HG02588 (cell line): ENCODE results near the gene ZNF775.
A peak's percentile ranks its signal among the peaks of the same experiment; 100 is the strongest.

Experiments
- ATAC-seq: cut with Tn5 transposase; IDR thresholded peaks from one replicate; pipeline ENCODE4 v1.9.1; 2021; ENCODE audit warnings: mild to moderate bottlenecking, moderate library complexity; ENCODE audit not compliant: unreplicated experiment

The ZNF775 gene

GRCh38 chr7:150345012-150345411, 34.1 kb upstream of the ZNF775 start:
- ATAC-seq = no peak

GRCh38 chr7:150346922-150347321, 32.2 kb upstream of the ZNF775 start:
- no peak for ATAC-seq

DNA sequence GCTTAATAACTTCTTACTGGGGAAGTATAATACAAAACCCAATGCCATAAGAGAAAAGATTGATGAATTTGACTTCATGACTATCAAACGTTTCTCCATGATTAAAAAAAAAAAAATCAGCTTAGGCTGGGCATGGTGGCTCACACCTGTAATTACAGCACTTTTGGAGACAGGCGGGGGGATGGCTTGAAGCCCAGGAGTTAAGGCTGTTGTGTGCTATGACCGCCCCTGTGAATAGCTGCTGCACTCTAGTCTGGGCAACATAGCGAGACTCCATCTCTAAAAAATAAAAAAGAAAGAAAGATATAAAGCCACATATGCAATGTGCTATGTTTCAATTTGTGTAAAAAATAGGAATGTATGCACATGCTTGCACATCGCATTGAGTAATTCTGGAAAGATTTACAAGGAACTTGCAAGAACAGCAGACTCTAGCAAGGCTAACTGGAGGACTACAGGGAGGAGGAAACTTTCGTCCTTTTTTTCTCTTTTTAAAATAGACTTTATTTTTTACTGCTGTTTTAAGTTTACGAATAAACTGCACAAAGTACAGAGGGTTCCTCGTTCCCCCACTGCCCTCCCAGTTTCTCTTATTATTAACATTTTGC, 27.4 kb upstream of the ZNF775 start:
- no peak for ATAC-seq

GRCh38 chr7:150355666-150356059, 23.5 kb upstream of the ZNF775 start:
- ATAC-seq = no peak

GRCh38 chr7:150356265-150356897, 22.7 kb upstream of the ZNF775 start:
- no peak for ATAC-seq

DNA sequence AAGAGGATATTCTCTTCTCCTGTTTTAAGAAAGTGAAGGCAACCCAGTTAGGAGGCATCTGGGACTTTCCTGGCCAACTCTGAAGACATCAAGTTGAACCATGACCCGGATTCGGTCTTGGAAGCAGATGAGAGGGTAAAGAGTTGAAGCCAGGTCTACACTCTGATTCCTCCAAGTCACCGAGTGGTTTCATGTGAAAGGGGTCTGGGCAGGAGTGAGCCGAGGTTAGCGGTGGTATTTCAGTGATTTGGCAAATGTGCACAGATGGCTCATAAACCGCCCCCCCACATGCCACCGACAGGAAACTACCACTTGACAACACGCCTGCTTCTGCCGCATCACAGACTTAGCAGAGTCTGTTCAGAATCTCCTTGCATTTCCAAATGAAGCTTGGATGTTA, 21.9 kb upstream of the ZNF775 start:
- ATAC-seq = peak; percentile 55

DNA sequence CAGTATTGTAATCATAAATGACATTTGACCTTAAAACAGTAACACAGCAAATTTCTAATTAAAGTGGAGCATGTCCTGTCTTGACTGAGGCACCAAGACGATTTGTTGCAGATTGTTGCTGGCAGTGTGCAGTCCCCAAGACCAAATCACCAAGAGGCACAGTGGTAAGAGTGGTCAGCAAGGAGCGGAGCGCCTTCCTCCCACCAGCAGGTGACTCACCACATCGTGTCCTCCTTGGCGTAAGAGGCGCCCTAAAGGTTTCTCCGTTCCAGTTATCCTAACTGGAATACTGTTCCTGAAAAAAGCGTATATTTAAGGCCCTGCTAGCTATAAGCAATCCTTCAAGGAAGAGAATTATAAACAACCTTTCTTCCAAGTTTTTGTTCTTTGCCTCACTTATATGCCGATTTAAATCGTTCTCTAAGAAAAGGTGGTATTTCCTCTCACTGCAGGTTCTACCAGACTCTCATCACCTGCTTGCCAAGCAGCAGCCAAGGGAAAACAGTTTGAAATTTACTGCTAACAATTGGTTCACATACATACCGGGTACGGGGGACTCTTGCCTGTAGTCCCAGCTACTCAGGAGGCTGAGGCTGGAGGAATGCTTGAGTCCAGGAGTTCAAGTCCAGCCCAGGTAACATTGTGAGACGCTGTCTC, 21.2 kb upstream of the ZNF775 start:
- peak; percentile 18 for ATAC-seq

GRCh38 chr7:150358433-150358832, 20.7 kb upstream of the ZNF775 start:
- no peak for ATAC-seq

- ATAC-seq = no peak
Observed at GRCh38 chr7:150358988-150359621, 20.0 kb upstream of the ZNF775 start.

- no peak for ATAC-seq
Observed at GRCh38 chr7:150359622-150360362, 19.3 kb upstream of the ZNF775 start.

- no peak for ATAC-seq
Observed at GRCh38 chr7:150360363-150361058, 18.6 kb upstream of the ZNF775 start.

DNA sequence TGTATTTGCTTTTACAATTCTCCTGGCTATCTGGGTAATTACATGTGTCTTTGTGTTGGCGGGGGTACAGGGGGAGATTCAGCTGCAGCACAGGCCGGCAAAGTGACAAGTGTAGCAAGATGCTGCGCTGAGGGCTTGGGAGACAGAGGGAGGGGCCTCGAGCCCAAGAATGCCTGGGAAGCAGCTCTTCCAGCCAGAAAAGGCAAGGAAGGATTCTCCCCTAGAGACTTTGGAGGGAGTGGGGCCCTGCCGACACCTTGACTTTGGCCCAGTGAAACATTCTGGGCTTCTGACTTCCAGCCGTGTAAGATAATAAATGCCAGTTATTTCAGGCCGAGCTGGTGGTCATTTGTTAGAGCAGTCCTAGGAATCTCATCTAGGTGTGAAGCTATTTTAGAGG, 17.7 kb upstream of the ZNF775 start:
- no peak for ATAC-seq

GRCh38 chr7:150361807-150362621, 17.1 kb upstream of the ZNF775 start:
- no peak for ATAC-seq

- ATAC-seq = no peak
Observed at GRCh38 chr7:150363370-150363769, 15.8 kb upstream of the ZNF775 start.

- ATAC-seq = peak; percentile 33
Observed at GRCh38 chr7:150363872-150364271, 15.3 kb upstream of the ZNF775 start.

- ATAC-seq = no peak
Observed at GRCh38 chr7:150365194-150365593, 13.9 kb upstream of the ZNF775 start.

GRCh38 chr7:150365673-150366398, 13.3 kb upstream of the ZNF775 start:
- ATAC-seq = no peak

GRCh38 chr7:150367677-150368095, 11.4 kb upstream of the ZNF775 start:
- ATAC-seq = no peak
